ENCODE measurements around the gene TXNDC15.
"Not testable (repeated sequence)": the region's sequence is repeated elsewhere in the genome, so short reads cannot be mapped to it uniquely, and the experiment has no call there.

TXNDC15 gene

GRCh38 chr5:134873987-134874830 lies at the start of gene TXNDC15:
TSS of gene TXNDC15 (plus strand) at chr5:134874371. CDS start at chr5:134874428, 57 bp downstream.
- no peak for TF ChIP-seq CTCF (IDR thresholded peaks at IDR 0.05; ENCODE audit: borderline replicate concordance, insufficient read depth, low read depth, low read length)
- H3K4me3 ChIP-seq (ENCODE audit: low read depth, low read length): peak within 1 kb of the TSS; percentile 99

GRCh38 chr5:134824681-134825080 lies 49.5 kb upstream of the TXNDC15 start:
- no peak for TF ChIP-seq CTCF (IDR thresholded peaks at IDR 0.05; ENCODE audit: borderline replicate concordance, insufficient read depth, low read depth, low read length)
- no peak overlapping the region for H3K4me3 ChIP-seq (ENCODE audit: low read depth, low read length)

- no peak overlapping the region for H3K4me3 ChIP-seq (ENCODE audit: low read depth, low read length)
- no peak for TF ChIP-seq CTCF (IDR thresholded peaks at IDR 0.05; ENCODE audit: borderline replicate concordance, insufficient read depth, low read depth, low read length)
Measured at GRCh38 chr5:134825212-134825611, 49.0 kb upstream of the TXNDC15 start.

GRCh38 chr5:134833340-134834032 lies 40.7 kb upstream of the TXNDC15 start:
- TF ChIP-seq CTCF (IDR thresholded peaks at IDR 0.05; ENCODE audit: borderline replicate concordance, insufficient read depth, low read depth, low read length): no peak
- H3K4me3 ChIP-seq (ENCODE audit: low read depth, low read length): no peak overlapping the region

GRCh38 chr5:134835623-134836022 lies 38.5 kb upstream of the TXNDC15 start:
- H3K4me3 ChIP-seq (ENCODE audit: low read depth, low read length): no peak overlapping the region
- no peak for TF ChIP-seq CTCF (IDR thresholded peaks at IDR 0.05; ENCODE audit: borderline replicate concordance, insufficient read depth, low read depth, low read length)

GRCh38 chr5:134837530-134838181 lies 36.5 kb upstream of the TXNDC15 start:
- H3K4me3 ChIP-seq (ENCODE audit: low read depth, low read length): no peak overlapping the region
- no peak for TF ChIP-seq CTCF (IDR thresholded peaks at IDR 0.05; ENCODE audit: borderline replicate concordance, insufficient read depth, low read depth, low read length)

GRCh38 chr5:134838361-134838760 lies 35.8 kb upstream of the TXNDC15 start:
- not testable (repeated sequence) for H3K4me3 ChIP-seq (ENCODE audit: low read depth, low read length)

Data from GM12875 (cell line).